ENCODE results near the gene ADCY5.

ADCY5 gene

DNA sequence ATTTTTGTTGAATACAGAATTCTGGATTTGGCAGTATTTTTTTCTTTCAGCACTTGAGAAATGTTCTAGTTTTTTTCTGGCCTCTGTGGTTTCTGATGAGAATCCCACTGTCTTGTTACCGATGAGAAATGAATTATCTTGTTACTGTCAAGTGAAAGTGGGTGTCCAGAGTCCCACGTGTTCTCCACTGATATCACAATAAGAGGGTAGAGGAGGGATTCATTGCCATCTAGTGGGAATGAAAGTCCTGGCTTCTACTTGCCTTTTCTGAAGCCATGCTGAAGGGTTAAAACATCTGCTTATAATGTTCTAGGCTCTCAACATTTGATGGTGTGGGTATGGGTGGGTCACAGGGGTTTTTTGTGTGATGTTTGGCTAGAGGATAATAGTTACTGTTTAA is 181.1 kb downstream of the ADCY5 start:
- H3K4me3 ChIP-seq (ENCODE audit: low read depth, low read length) = no peak overlapping the region
- no peak for DNase-seq (ENCODE audit: low read depth)
- TF ChIP-seq, protein P1, sequence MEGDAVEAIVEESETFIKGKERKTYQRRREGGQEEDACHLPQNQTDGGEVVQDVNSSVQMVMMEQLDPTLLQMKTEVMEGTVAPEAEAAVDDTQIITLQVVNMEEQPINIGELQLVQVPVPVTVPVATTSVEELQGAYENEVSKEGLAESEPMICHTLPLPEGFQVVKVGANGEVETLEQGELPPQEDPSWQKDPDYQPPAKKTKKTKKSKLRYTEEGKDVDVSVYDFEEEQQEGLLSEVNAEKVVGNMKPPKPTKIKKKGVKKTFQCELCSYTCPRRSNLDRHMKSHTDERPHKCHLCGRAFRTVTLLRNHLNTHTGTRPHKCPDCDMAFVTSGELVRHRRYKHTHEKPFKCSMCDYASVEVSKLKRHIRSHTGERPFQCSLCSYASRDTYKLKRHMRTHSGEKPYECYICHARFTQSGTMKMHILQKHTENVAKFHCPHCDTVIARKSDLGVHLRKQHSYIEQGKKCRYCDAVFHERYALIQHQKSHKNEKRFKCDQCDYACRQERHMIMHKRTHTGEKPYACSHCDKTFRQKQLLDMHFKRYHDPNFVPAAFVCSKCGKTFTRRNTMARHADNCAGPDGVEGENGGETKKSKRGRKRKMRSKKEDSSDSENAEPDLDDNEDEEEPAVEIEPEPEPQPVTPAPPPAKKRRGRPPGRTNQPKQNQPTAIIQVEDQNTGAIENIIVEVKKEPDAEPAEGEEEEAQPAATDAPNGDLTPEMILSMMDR (conservative IDR thresholded peaks at IDR 0.05; ENCODE audit: low read depth, low read length) = peak; percentile 16

DNA sequence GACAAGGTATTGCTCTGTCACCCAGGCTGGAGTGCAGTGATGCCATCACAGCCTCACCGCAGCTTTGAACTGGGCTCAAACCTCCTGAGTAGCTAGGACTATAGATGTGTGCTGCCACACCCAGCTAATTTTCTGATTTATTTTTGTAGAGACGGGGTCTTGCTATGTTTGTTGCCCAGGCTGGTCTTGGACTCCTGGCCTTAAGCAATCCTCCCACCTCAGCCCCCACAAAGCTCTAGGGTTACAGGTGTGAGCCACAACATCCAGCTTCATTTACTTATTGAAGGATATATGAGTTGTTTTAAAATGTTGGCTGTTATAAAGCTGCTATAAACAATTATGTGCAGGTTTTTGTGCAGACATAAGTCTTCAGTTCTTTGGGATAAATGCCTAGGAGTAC is 184.9 kb downstream of the ADCY5 start:
- TF ChIP-seq, protein P1 (conservative IDR thresholded peaks at IDR 0.05; ENCODE audit: low read depth, low read length) = no peak
- DNase-seq (ENCODE audit: low read depth) = no peak
- H3K4me3 ChIP-seq (ENCODE audit: low read depth, low read length) = no peak overlapping the region

DNA sequence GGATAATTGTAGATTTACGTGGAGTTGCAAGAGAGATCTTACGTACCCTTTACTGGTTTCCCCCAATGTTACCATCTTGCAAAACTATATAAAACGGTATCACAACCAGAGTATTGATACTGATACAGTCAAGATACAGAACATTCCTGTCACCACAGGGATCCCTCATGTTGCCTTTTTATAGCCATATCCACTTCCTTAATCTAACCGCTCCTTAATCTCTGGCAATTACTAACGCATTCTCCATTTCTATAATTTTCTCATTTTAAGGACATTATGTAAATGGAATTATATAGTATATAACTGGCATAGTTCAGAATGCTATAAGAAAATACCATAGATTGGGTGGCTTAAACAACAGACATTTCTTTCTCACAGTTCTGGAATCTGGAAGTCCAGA is 186.0 kb downstream of the ADCY5 start:
- no peak for DNase-seq (ENCODE audit: low read depth)
- H3K4me3 ChIP-seq (ENCODE audit: low read depth, low read length) = no peak overlapping the region
- TF ChIP-seq, protein P1 (conservative IDR thresholded peaks at IDR 0.05; ENCODE audit: low read depth, low read length) = no peak

DNA sequence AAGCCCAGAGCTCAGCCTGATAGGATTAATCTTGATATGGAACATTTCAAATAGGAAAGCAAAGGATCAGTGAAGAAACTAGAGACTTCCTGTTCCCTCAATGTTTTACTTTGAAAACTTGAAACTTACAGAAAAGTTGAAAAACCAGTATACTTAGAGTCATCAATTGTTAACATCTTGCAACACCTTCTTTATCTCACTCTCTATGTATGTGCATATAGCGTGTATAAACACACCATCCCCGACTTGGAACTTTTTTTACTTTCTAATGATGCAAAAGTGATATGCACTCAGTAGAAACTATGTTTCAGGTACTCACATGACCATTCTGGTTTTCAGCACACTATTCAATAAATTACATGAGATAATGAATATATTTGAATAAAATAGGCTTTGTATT is 186.7 kb downstream of the ADCY5 start:
- TF ChIP-seq, protein P1 (conservative IDR thresholded peaks at IDR 0.05; ENCODE audit: low read depth, low read length) = no peak
- no peak overlapping the region for H3K4me3 ChIP-seq (ENCODE audit: low read depth, low read length)
- no peak for DNase-seq (ENCODE audit: low read depth)

DNA sequence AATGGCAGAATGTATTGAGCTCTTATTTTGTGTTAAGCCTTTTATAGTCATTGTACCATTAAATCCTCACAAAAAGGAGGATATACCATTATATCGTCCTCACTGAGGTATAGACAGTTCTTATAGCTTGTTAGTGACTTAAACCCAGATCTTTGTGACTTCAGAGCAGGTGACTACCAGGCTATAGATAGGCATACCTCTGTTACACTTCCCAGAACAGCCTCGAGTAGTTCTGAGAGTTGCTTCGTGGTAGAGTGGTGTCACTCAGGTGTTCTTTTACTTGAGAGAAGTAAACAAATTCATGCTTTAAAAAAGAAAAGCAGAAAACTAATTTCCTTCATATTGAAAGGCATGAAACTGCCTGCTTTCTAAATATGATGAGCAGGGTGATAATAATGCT is 187.2 kb downstream of the ADCY5 start:
- DNase-seq (ENCODE audit: low read depth) = no peak
- no peak overlapping the region for H3K4me3 ChIP-seq (ENCODE audit: low read depth, low read length)
- TF ChIP-seq, protein P1 (conservative IDR thresholded peaks at IDR 0.05; ENCODE audit: low read depth, low read length) = no peak

DNA sequence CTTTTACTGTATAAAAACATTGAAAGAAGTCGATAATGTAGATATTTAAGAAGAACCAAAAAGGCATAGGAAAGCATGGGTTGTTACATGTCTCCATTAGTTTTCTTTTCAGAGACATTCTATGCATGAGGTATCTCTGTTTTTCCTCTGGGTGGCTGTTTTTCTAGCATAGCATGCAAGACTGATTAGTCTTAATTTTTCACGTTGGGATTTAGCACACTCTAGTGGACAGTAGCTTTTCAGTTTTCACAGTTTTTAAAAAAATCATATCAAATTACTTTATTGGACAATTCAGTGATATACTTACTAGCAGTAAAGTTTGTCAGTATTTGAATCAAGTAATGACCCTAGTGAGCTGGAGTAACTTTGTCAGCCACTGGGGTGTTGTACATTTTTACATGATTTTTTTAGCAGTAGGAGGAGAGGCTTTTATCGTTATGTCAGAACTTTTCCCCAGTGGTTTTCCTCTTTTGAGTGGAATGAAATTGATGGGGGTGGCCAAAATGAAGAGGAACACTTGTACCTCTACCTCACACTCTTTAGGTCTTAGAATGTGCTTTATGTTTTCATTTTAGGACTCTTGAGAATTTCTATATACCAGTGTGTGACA is 190.0 kb downstream of the ADCY5 start:
- peak; percentile 86 for DNase-seq (ENCODE audit: low read depth)
- TF ChIP-seq, protein P1 (conservative IDR thresholded peaks at IDR 0.05; ENCODE audit: low read depth, low read length) = peak; percentile 62
- no peak overlapping the region for H3K4me3 ChIP-seq (ENCODE audit: low read depth, low read length)

DNA sequence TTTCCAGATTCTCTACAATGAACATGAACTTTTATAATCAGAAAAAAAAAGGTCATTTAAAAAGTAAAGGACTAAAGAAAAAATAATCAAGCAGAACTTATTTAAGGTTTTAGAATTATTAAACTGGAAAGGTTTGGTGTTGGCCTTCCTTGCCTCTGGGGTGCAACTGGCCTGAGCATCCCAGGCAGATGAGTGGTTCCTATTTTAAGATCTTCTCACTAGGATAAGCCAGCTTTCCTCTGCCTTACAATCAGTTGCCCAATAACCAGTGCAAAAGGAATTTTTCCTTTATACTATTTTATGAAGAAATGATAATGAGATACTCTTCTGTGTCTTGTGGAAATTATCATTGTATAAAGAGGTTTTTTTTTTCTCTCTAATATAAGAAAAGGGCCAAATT is 190.5 kb downstream of the ADCY5 start:
- no peak for DNase-seq (ENCODE audit: low read depth)
- TF ChIP-seq, protein P1 (conservative IDR thresholded peaks at IDR 0.05; ENCODE audit: low read depth, low read length) = no peak
- no peak overlapping the region for H3K4me3 ChIP-seq (ENCODE audit: low read depth, low read length)
